ENCODE measurements around the gene VRK2. TPM values are rescaled to one million over a fixed set of nuclear protein-coding genes. Genes with fewer than 3 reads are reported as not detected.

Gene VRK2
- total RNA-seq (2013) = 46.4 TPM
- 10 to 100 TPM; 13.5 to 31.6 (median 21.4) TPM for polyA plus RNA-seq
- polyA minus RNA-seq = 15.5 and 23.4 TPM in 2 replicates
- 71.6 to 249 (median 98.8) reads per million in 11 experiments for total RNA-seq

DNA sequence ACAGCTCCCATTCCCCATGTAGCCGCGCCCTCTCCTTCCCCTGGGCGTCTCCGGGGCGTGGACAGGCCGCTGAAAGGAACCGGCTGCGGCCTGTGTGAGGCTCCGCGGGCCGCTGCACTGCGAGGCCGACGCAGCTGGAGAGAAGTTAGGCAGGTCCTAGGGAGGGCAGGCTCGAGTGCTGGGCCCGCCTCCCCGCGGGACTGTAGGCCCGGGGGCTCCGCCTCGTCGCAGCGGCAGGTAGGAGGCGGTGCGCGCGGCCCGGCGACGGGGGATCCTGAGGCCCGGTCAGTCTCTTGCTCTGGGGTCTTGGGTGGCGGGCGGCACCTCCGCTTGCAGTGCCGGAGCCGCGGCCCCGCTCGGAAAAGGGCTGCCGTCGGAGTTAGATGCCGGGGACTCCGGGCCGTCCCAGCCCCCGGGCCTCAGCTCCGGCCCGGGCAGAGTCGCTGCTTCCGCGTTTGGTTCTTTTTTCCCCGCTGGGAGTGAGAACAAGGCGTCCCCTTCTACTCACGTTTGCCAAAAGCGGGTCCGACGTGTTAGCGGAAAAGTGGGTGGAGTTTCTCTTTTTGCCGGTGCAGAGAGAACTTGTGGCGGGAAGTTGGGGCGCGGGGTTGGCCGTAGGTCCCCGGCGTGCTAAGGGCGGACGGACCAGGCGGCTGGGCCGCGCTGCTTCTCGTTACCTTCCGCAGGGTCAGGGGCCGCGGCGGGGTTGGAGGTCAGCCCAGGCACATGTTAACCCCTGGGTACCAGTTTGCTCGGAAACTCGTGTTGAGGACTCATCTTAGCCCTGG, at the start of gene VRK2:
Gene VRK2 (plus strand): TSS at position 222 of the 788 bp plus-strand sequence. CDS start 2,026 bp downstream, outside the sequence.
- TF ChIP-seq, protein P1, sequence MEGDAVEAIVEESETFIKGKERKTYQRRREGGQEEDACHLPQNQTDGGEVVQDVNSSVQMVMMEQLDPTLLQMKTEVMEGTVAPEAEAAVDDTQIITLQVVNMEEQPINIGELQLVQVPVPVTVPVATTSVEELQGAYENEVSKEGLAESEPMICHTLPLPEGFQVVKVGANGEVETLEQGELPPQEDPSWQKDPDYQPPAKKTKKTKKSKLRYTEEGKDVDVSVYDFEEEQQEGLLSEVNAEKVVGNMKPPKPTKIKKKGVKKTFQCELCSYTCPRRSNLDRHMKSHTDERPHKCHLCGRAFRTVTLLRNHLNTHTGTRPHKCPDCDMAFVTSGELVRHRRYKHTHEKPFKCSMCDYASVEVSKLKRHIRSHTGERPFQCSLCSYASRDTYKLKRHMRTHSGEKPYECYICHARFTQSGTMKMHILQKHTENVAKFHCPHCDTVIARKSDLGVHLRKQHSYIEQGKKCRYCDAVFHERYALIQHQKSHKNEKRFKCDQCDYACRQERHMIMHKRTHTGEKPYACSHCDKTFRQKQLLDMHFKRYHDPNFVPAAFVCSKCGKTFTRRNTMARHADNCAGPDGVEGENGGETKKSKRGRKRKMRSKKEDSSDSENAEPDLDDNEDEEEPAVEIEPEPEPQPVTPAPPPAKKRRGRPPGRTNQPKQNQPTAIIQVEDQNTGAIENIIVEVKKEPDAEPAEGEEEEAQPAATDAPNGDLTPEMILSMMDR (IDR thresholded peaks at IDR 0.05) = no peak
- under 1% methylated on average over 69 of the region's 76 CpGs for WGBS (ENCODE audit: insufficient coverage)
- H3K4me2 ChIP-seq (replicated peaks; ENCODE audit: extremely low read depth, low read length, poor library complexity, severe bottlenecking) = peak within 1 kb of the TSS; percentile 77
- H3K4me1 ChIP-seq (ENCODE audit: control insufficient read depth in 1 of 2, insufficient read depth in 2 of 2, low read length in 2 of 2) = peaks cover 16 to 26% of the 10 kb centered on the region in 2 donors
- Mint-ChIP-seq H3K27me3 (ENCODE audit: low read depth in 3 of 3) (peaks cover 0 to 1% (median 1%) of the 10 kb centered on the region in 3 donors), H3K36me3 (peaks cover 13 to 18% of the 10 kb centered on the region in 2 donors), H3K4me1 (peaks cover 31% of the 10 kb centered on the region), H3K9me3 (no peaks in the 10 kb centered on the region), H3K4me3 (peak within 1 kb of the TSS; percentile 94), H3K27ac (peak within 1 kb of the TSS; percentile 90 to 96 (median 95))
- H4K20me1 ChIP-seq (ENCODE audit: insufficient read depth, low read length) = no peaks in the 10 kb centered on the region
- DNase-seq = peak; percentile 80 to 84 (median 83)
- intact Hi-C loops (cut with micrococcal nuclease) = loop anchor here in 1 of 2 donors (5.0 kb wide), 1 partner anchor 61 kb away; no protein-coding TSS in a partner anchor
- peaks cover 6 to 13% of the 10 kb centered on the region in 2 donors for H3K36me3 ChIP-seq (replicated peaks in 1 of 2; ENCODE audit: control insufficient read depth in 1 of 2, insufficient read depth in 2 of 2, low read length in 2 of 2)
- no peaks in the 10 kb centered on the region for H3K27me3 ChIP-seq (ENCODE audit: control insufficient read depth in 2 of 2, insufficient read depth in 2 of 2, low read length in 2 of 2)
- H3K9me3 ChIP-seq (replicated peaks in 1 of 2; ENCODE audit: control insufficient read depth in 1 of 2, insufficient read depth in 1 of 2, low read length in 2 of 2) = no peaks in the 10 kb centered on the region
- H3K4me3 ChIP-seq (replicated peaks in 1 of 3; ENCODE audit: low read depth in 2 of 3, low read length in 3 of 3) = peak within 1 kb of the TSS; percentile 48 to 81 (median 60)
- H3K9ac ChIP-seq (ENCODE audit: insufficient read depth, low read length, poor library complexity, severe bottlenecking) = peak within 1 kb of the TSS; percentile 87
- H2AFZ ChIP-seq (ENCODE audit: insufficient read depth, low read depth, low read length, poor library complexity, severe bottlenecking) = peak within 1 kb of the TSS; percentile 89
- peak within 1 kb of the TSS; percentile 80 to 86 for H3K27ac ChIP-seq (ENCODE audit: low read depth in 1 of 2, low read length in 2 of 2)
- peaks cover 44% of the 10 kb centered on the region for H3K79me2 ChIP-seq (ENCODE audit: insufficient read depth, low read length)

DNA sequence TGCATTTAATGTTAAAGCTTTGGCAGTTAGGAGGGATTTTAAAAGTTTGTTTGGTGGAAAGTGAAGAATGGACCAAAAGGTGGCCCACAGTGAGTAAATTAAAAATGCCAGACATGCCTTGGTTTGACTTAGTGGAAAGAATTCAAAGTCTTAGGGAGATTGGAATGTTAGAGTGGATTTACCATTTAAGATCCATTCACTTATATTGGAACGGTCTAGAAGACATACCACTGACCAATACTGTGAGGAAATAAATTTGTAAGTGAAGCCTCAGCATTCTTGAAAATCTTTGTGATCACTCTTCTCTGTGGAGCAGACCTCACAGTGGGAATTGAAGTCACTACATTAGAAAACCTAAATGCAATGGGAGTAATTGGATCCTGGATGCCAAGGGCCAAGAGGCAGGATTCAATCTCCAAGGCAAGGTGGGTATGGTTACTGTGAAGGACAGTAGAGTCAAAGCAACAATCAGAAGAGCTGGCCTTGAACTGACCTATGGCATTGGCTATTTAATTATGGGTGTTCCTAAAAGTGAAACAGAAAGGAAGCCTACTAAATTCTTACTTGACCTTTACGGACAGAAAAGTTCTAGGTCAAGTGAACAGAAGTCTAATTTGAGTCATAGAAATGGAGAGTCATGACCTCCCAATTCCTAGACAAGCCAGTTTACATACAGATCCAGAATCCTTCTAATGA, 40.2 kb upstream of the VRK2 start:
- no peaks in the 10 kb centered on the region for H3K36me3 ChIP-seq (replicated peaks in 1 of 2; ENCODE audit: control insufficient read depth in 1 of 2, insufficient read depth in 2 of 2, low read length in 2 of 2)
- no peaks in the 10 kb centered on the region for H3K9me3 ChIP-seq (replicated peaks in 1 of 2; ENCODE audit: control insufficient read depth in 1 of 2, insufficient read depth in 1 of 2, low read length in 2 of 2)
- H3K27me3 ChIP-seq (ENCODE audit: control insufficient read depth in 2 of 2, insufficient read depth in 2 of 2, low read length in 2 of 2) = no peaks in the 10 kb centered on the region
- DNase-seq = no peak
- intact Hi-C loops (cut with micrococcal nuclease) = no loop called here
- no peak overlapping the region for H3K27ac Mint-ChIP-seq
- no peak overlapping the region for H3K4me3 Mint-ChIP-seq
- H3K79me2 ChIP-seq (ENCODE audit: insufficient read depth, low read length) = no peaks in the 10 kb centered on the region
- H3K4me2 ChIP-seq (replicated peaks; ENCODE audit: extremely low read depth, low read length, poor library complexity, severe bottlenecking) = no peak overlapping the region
- no peaks in the 10 kb centered on the region for H4K20me1 ChIP-seq (ENCODE audit: insufficient read depth, low read length)
- TF ChIP-seq, protein P1 (IDR thresholded peaks at IDR 0.05) = no peak
- H3K9me3 Mint-ChIP-seq = peaks cover 0 to 3% (median 2%) of the 10 kb centered on the region in 7 donors
- no peak overlapping the region for H3K4me3 ChIP-seq (replicated peaks in 1 of 3; ENCODE audit: low read depth in 2 of 3, low read length in 3 of 3)
- no peaks in the 10 kb centered on the region for H3K36me3 Mint-ChIP-seq
- H3K9ac ChIP-seq (ENCODE audit: insufficient read depth, low read length, poor library complexity, severe bottlenecking) = no peak overlapping the region
- no peak overlapping the region for H3K27ac ChIP-seq (ENCODE audit: low read depth in 1 of 2, low read length in 2 of 2)
- H3K4me1 ChIP-seq (ENCODE audit: control insufficient read depth in 1 of 2, insufficient read depth in 2 of 2, low read length in 2 of 2) = no peaks in the 10 kb centered on the region
- peaks cover 0 to 2% (median 0%) of the 10 kb centered on the region in 3 donors for H3K27me3 Mint-ChIP-seq (ENCODE audit: low read depth in 3 of 3)
- no peaks in the 10 kb centered on the region for H3K4me1 Mint-ChIP-seq
- no CpG with 5 or more reads among the region's 2 CpGs for WGBS (ENCODE audit: insufficient coverage)
- H2AFZ ChIP-seq (ENCODE audit: insufficient read depth, low read depth, low read length, poor library complexity, severe bottlenecking) = no peak overlapping the region

All from CD14-positive monocyte (primary cell).